Activated naive CD4-positive, alpha-beta T cell treated with anti-CD3 and anti-CD28 coated beads for 36 hours (primary cell): ENCODE measurements around the gene JAKMIP2. TPM values are rescaled to one million over a fixed set of nuclear protein-coding genes. Genes with fewer than 3 reads are reported as not detected.

Source experiments
- CTCF ChIA-PET: fragments of 350-600 bp; sonication (Branson Sonifier 250); formaldehyde crosslinking; loops from one replicate; lab custom pipeline; 2021; ENCODE audit warnings: antibody characterized with exemption; lab: Charles Lee
- DNase-seq: peaks from one replicate; pipeline ENCODE4 v3.0.0-alpha.2; 2020
- H3K27ac Mint-ChIP-seq: one replicate; pipeline ENCODE4 v1.8.0; 2021; ENCODE audit warnings: mild to moderate bottlenecking, mixed read lengths
- H3K27me3 Mint-ChIP-seq: one replicate; pipeline ENCODE4 v1.8.0; 2021; ENCODE audit warnings: low read depth, mixed read lengths
- H3K36me3 Mint-ChIP-seq: one replicate; pipeline ENCODE4 v1.8.0; 2021; ENCODE audit warnings: low read depth, mixed read lengths
- H3K4me1 Mint-ChIP-seq: one replicate; pipeline ENCODE4 v1.8.0; 2021; ENCODE audit warnings: low read depth, mixed read lengths
- H3K4me3 Mint-ChIP-seq: one replicate; pipeline ENCODE4 v1.8.0; 2021; ENCODE audit warnings: mild to moderate bottlenecking, moderate library complexity, mixed read lengths
- H3K9me3 Mint-ChIP-seq: one replicate; pipeline ENCODE4 v1.8.0; 2021; ENCODE audit warnings: mixed read lengths
- intact Hi-C: fragments of 100-400 bp; cut with micrococcal nuclease; formaldehyde crosslinking; loops from one replicate; pipeline ENCODE4 v1.15.1; 2023
- total RNA-seq, 2 experiments: library from RNA; stranded (reverse); gene quantifications; one replicate each; pipeline ENCODE4 v1.2.3, GENCODE V29; 2021

Gene JAKMIP2
- total RNA-seq, 2 experiments from 2014 or later = 0.14 to 0.17 TPM

DNA sequence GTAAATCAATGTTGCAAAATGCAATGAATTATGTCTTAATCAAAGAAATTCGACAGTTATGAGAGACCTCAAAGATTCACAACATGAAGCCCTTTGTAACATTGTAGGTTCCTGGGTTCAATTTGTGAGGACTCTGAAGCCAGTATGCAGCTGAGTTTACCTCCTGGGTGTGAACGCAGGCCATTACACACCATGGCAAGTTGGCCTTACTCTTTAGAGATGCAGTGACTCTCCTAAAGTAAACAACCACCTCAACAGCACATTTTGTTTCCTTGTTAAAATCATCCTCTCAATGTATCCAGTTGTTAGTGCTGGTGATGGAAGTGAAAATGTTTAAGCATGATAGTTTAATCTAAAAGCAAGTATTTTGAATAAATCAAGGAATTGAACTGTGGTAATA, 73.8 kb downstream of the JAKMIP2 start:
- intact Hi-C loops = no loop called here
- CTCF ChIA-PET = no interaction called here

DNA sequence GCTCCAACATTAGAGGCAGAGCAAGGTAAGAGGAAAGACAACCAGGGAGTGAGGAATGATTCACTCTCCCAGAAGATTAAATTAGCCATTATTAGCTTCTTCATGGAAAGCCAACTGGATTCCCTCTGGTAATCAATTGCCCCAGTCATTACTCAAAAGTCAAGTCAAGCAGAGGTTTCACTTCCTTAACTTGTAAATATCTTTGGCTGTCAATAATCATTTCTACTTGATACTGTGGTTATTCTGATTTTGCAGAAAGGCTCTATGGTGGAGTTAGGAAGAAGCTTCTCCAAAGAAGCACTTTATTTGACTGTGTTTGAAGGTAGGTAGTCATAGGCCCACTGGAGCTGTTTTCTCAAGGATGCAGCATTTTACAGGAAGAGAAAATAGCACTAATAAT, 78.0 kb downstream of the JAKMIP2 start:
- intact Hi-C loops = no loop called here
- Mint-ChIP-seq H3K27me3 (no peaks in the 10 kb centered on the region), H3K4me1 (no peaks in the 10 kb centered on the region), H3K36me3 (no peaks in the 10 kb centered on the region), H3K4me3 (no peak overlapping the region), H3K9me3 (no peaks in the 10 kb centered on the region), H3K27ac (no peak overlapping the region)
- CTCF ChIA-PET = no interaction called here
- no peak for DNase-seq

More for the DNA sequence above, 73.8 kb downstream of the JAKMIP2 start:
- H3K27me3 Mint-ChIP-seq = no peaks in the 10 kb centered on the region
- no peak for DNase-seq
- H3K4me3 Mint-ChIP-seq = no peak overlapping the region
- H3K27ac Mint-ChIP-seq = no peak overlapping the region
- no peaks in the 10 kb centered on the region for H3K9me3 Mint-ChIP-seq
- H3K4me1 Mint-ChIP-seq = no peaks in the 10 kb centered on the region
- H3K36me3 Mint-ChIP-seq = no peaks in the 10 kb centered on the region

DNA sequence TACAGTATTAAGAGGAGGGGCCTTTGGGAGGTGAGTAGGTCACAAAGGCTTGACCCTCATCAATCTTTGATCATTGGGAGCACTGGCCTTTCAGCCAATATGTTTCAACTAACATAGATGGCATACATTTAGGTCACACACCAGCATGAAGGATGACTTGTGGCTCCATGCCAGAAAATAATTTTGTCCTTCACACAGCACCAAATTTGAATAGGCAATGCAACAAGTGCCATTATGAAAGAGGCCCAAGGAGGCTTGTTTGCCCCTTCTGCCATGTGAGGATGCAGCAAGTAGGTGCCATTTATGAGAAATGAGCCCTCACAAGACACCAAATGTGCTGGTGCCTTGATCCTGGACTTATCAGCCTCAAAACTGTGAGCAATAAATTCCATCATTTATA, 81.1 kb downstream of the JAKMIP2 start:
- intact Hi-C loops = no loop called here
- peaks cover 3% of the 10 kb centered on the region for H3K27me3 Mint-ChIP-seq
- H3K4me3 Mint-ChIP-seq = no peak overlapping the region
- CTCF ChIA-PET = no interaction called here
- H3K36me3 Mint-ChIP-seq = peaks cover 2% of the 10 kb centered on the region
- no peak for DNase-seq
- H3K27ac Mint-ChIP-seq = no peak overlapping the region
- peaks cover 9% of the 10 kb centered on the region for H3K9me3 Mint-ChIP-seq
- no peaks in the 10 kb centered on the region for H3K4me1 Mint-ChIP-seq

DNA sequence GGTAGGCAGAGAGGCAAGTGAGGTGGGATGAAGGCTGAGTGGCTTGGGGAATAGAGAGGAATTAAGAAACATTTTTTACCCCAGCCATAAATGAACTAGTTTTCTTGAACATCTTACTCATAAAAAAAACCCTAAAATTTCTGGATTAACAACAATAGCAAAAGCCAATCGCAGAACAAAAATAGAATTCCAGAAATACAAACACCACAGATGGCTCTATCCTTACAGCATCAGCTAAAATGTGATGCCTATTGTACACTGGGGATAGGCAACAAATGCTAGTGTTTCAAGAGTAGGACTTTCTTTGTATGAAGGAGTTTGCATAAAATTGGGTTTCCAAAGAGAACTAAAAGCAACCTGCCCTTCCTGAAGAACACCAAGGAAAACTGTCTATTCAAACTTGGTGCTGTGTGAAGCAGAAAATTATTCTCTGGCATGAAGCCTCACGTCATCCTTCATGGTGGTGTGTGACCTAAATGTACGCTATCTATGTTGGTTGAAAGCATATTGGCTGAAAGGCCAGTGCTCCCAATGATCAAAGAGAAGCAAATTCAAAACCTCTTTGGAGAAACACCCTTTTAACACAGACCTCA, 82.9 kb downstream of the JAKMIP2 start:
- Mint-ChIP-seq H3K27ac (no peak overlapping the region), H3K4me1 (no peaks in the 10 kb centered on the region), H3K4me3 (no peak overlapping the region), H3K27me3 (peaks cover 3% of the 10 kb centered on the region), H3K36me3 (peaks cover 2% of the 10 kb centered on the region), H3K9me3 (peaks cover 9% of the 10 kb centered on the region)
- CTCF ChIA-PET = no interaction called here
- intact Hi-C loops = no loop called here
- DNase-seq = no peak

DNA sequence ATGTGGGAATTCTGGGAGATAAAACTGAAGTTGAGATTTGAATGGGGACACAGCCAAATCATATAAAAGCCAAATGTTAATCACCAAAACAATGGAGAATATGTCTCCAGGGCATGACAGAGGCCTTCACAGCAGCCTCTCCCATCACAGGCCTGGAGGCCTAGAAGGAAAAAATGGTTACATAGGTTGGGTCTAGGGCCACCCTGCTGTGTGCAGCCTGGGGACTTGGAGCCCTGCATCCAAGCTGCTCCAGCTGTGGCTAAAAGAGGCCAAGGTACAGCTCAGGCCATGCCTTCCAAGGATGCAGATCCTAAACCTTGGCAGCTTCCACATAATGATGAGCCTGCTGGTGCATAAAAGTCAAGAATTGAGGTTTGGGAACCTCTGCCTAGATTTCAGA, 85.1 kb downstream of the JAKMIP2 start:
- no peaks in the 10 kb centered on the region for H3K4me1 Mint-ChIP-seq
- peaks cover 2% of the 10 kb centered on the region for H3K36me3 Mint-ChIP-seq
- DNase-seq = no peak
- H3K9me3 Mint-ChIP-seq = peaks cover 9% of the 10 kb centered on the region
- no peak overlapping the region for H3K4me3 Mint-ChIP-seq
- intact Hi-C loops = no loop called here
- CTCF ChIA-PET = no interaction called here
- H3K27ac Mint-ChIP-seq = no peak overlapping the region
- H3K27me3 Mint-ChIP-seq = peaks cover 6% of the 10 kb centered on the region

DNA sequence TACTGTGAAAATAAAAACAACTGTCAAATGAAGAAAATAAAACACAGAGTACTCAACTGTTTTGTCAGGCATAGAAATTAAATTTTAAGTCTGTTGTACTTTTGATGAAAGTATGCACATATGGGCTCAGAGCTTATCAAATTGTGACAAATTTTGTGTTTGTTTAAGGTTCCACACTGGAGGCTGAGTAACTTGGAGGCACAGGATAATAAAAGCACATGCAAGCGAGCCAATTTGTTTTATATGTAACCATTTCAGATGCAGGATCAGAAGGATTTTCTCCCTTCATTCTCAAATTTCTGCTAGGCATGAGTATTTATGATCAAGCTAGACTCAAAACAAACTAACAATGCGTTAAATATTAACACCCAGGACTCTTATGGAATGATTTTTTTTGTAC, 87.8 kb downstream of the JAKMIP2 start:
- Mint-ChIP-seq H3K9me3 (peaks cover 9% of the 10 kb centered on the region), H3K27ac (no peak overlapping the region), H3K4me3 (no peak overlapping the region), H3K36me3 (peaks cover 2% of the 10 kb centered on the region), H3K4me1 (no peaks in the 10 kb centered on the region), H3K27me3 (peaks cover 6% of the 10 kb centered on the region)
- intact Hi-C loops = no loop called here
- DNase-seq = no peak
- CTCF ChIA-PET = interaction anchor here (0.7 kb wide), 1 partner anchor 1356 kb away, joined by 3 read pairs; no protein-coding TSS in a partner anchor

DNA sequence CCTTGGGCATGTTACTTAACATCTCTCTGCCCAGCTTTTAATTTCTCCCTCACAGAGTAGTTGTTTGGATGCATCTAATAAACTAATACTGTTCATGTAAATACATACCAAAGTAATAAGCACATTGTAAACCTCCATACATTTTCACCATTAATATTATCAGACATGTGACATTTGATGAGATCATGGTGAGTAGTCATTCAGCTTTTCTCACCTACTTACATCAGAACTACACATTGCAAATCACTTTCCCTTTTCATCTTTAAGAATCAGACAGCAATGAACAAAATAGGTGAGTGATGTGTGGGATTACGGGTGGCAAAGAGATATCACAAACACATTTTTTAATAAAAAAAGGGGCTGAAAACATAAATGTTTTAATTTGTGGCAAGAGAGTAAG, 89.3 kb downstream of the JAKMIP2 start:
- H3K36me3 Mint-ChIP-seq = peaks cover 2% of the 10 kb centered on the region
- DNase-seq = no peak
- no peak overlapping the region for H3K27ac Mint-ChIP-seq
- H3K9me3 Mint-ChIP-seq = peaks cover 8% of the 10 kb centered on the region
- no peak overlapping the region for H3K4me3 Mint-ChIP-seq
- intact Hi-C loops = no loop called here
- CTCF ChIA-PET = no interaction called here
- H3K27me3 Mint-ChIP-seq = peaks cover 4% of the 10 kb centered on the region
- no peaks in the 10 kb centered on the region for H3K4me1 Mint-ChIP-seq

DNA sequence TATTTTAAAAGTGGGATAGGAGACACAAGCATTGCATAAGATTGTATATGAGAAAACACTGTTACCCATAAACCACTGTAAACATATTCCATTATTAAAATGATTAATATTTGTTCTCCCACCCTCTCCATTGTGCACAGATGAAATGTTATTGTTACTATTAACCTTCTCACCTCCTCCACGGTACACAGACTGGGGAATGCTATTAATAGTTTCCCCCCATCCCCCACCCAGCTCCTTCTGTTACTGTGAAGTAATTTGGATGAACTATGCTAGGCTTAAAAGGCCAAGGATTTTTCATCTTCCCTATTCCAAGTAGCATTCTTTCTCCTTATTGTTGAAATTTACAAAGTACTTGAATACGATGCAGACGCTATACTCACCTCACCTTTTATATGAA, 91.4 kb downstream of the JAKMIP2 start:
- Mint-ChIP-seq H3K27ac (no peak overlapping the region), H3K4me1 (no peaks in the 10 kb centered on the region), H3K27me3 (peaks cover 2% of the 10 kb centered on the region), H3K9me3 (no peaks in the 10 kb centered on the region), H3K4me3 (no peak overlapping the region), H3K36me3 (no peaks in the 10 kb centered on the region)
- intact Hi-C loops = no loop called here
- CTCF ChIA-PET = no interaction called here
- DNase-seq = no peak

DNA sequence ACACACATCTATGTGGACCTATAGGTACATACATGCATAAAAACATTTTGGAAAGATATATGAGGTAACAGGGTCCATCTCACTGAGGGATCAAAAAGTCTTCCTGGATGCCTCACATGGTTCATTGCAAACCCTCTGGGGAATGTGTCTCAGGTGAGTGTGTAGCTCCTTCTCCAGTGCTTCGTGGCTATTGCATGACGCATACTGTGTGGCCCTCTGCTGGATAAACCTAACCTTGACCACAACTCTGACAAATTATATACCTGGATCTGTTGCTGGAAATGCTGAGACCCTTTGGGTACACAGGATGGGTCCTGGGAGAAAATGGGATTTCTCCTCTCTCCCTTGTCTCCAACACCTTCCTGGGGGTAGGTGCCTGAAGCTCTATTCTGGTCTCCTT, 91.9 kb downstream of the JAKMIP2 start:
- CTCF ChIA-PET = no interaction called here
- Mint-ChIP-seq H3K4me3 (no peak overlapping the region), H3K36me3 (no peaks in the 10 kb centered on the region), H3K27ac (no peak overlapping the region), H3K4me1 (no peaks in the 10 kb centered on the region), H3K27me3 (peaks cover 2% of the 10 kb centered on the region), H3K9me3 (no peaks in the 10 kb centered on the region)
- intact Hi-C loops = no loop called here
- DNase-seq = no peak

DNA sequence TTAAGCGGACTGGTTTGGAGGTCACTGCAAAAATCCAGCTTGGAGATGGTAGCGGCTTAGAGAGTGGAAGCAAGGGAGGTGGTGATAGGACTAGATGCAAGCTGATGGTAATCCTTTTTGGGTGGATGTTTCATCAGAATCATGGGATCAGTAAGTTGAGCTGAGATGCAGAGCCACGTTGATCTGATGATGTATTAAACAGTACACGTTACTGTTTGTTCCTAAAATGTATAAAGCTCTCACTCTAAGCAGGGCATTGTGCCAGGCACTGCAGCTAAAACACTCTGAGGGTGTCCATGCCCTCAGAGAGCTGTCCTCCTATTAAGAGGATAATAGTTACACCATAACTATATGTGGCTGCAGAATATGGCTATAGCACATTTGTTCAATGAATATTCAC, 93.1 kb downstream of the JAKMIP2 start:
- Mint-ChIP-seq H3K4me1 (no peaks in the 10 kb centered on the region), H3K36me3 (no peaks in the 10 kb centered on the region), H3K27me3 (peaks cover 2% of the 10 kb centered on the region), H3K9me3 (no peaks in the 10 kb centered on the region), H3K4me3 (no peak overlapping the region), H3K27ac (no peak overlapping the region)
- no peak for DNase-seq
- intact Hi-C loops = no loop called here
- CTCF ChIA-PET = interaction anchor here (1.1 kb wide), 1 partner anchor 59 kb away, joined by 4 read pairs; no protein-coding TSS in a partner anchor

DNA sequence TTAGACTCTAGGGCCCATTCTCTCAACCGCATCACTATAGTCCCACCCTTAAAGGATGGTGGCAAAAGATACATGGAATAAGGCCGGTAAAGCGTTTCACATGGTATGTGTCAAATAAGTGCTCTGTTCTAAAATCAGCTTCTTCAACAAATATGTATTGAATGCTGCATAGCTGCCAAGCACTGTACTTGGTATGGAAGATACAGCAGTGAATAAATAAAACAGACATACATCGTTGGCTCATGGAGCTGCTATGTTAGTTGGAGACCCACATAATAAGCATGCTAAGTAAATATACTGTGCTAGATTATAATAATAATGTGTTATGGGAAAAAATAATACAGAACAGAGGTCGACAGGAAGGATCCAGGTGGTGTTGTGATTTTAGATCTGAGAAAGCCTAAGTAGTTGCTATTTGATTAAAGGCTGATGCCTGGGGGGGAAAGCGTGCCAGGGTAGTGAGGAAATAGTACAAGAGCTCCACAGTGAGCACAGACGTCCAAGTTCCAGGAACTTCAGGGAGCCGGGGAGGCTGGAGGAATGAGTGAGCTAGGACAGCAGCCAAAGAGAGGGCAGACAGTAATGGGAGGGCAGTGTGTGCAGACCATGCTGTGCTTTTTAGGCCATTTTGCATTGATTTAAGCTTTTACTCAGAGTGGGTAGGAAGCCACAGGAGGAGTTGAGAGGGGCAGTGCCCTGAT, 93.7 kb downstream of the JAKMIP2 start:
- CTCF ChIA-PET = interaction anchor here (1.1 kb wide), 1 partner anchor 59 kb away, joined by 4 read pairs; no protein-coding TSS in a partner anchor
- DNase-seq = no peak
- intact Hi-C loops = no loop called here
- H3K27ac Mint-ChIP-seq = no peak overlapping the region
- no peaks in the 10 kb centered on the region for H3K9me3 Mint-ChIP-seq
- H3K4me3 Mint-ChIP-seq = no peak overlapping the region
- H3K36me3 Mint-ChIP-seq = no peaks in the 10 kb centered on the region
- no peaks in the 10 kb centered on the region for H3K4me1 Mint-ChIP-seq
- H3K27me3 Mint-ChIP-seq = peaks cover 2% of the 10 kb centered on the region

DNA sequence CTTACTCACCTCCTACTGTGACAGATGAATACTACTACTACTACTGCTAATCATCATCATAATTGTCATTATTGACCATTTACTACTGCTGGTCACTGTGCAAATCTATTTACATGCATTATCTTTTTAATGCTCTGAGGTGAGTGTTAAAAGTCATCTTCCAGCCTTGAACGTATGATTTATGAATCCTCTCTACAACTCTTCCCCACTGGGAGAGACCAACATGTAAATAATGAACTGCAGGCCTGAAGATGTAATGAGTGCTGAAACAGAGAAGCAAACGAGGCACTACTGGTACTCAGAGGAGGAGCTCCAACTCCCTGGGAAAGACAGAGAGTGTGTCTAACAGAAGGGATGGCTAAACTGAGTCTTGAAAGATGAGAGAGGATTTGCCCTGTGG, 95.4 kb downstream of the JAKMIP2 start:
- Mint-ChIP-seq H3K36me3 (no peaks in the 10 kb centered on the region), H3K27me3 (no peaks in the 10 kb centered on the region), H3K4me1 (no peaks in the 10 kb centered on the region), H3K9me3 (no peaks in the 10 kb centered on the region), H3K27ac (no peak overlapping the region), H3K4me3 (no peak overlapping the region)
- DNase-seq = no peak
- CTCF ChIA-PET = no interaction called here
- intact Hi-C loops = no loop called here

DNA sequence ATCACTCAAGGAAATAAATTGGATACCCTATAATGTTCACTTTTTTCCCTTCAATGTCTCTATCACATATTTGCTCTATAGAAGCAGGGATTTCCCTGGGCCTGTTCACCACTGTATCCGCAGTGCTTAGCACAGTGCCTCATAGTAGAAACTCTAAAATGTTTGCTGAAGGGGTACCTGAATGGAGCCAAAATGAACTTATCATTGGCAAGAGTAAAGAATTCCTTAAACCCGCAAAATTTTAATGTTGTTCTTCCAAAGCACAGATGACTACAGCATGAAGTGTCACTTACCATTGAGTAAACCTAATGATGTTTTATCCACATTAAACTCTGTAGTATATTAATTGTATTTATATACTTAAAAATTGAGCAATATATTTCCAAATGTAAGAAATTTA, 96.1 kb downstream of the JAKMIP2 start:
- Mint-ChIP-seq H3K4me1 (no peaks in the 10 kb centered on the region), H3K27ac (no peak overlapping the region), H3K9me3 (no peaks in the 10 kb centered on the region), H3K4me3 (no peak overlapping the region), H3K27me3 (no peaks in the 10 kb centered on the region), H3K36me3 (no peaks in the 10 kb centered on the region)
- DNase-seq = no peak
- intact Hi-C loops = no loop called here
- CTCF ChIA-PET = interaction anchor here (0.6 kb wide), 1 partner anchor 831 kb away, joined by 3 read pairs; no protein-coding TSS in a partner anchor
